Brain microvascular endothelial cell (primary cell): ENCODE data around the gene HOXA11.

Experiments
- DNase-seq: peaks from one replicate; pipeline ENCODE4 v3.0.0-alpha.2; 2020
- H3K27ac ChIP-seq: fragments of 250-450 bp; sonication (Bioruptor Pico); 2 replicates; pipeline ENCODE4 v1.5.1; 2020; ENCODE audit warnings: mild to moderate bottlenecking, moderate library complexity
- H3K27me3 ChIP-seq: fragments of 250-450 bp; sonication (Bioruptor Pico); replicated peaks from 2 replicates; pipeline ENCODE4 v1.5.1; 2020; ENCODE audit warnings: mild to moderate bottlenecking
- H3K36me3 ChIP-seq: fragments of 250-450 bp; sonication (Bioruptor Pico); replicated peaks from 2 replicates; pipeline ENCODE4 v1.5.1; 2020; ENCODE audit warnings: mild to moderate bottlenecking
- H3K4me3 ChIP-seq: 2 replicates; pipeline ENCODE4 v1.5.1; 2011; ENCODE audit warnings: low read depth, mild to moderate bottlenecking, control low read depth, low read length, moderate library complexity
- in situ Hi-C: cut with HindIII; loops from 2 replicates; pipeline ENCODE4 v1.10.0; 2017; ENCODE audit warnings: low sequenced_read_pairs, low pct_ligation_motif_present
- TF ChIP-seq, protein P1 (sequence below): IDR thresholded peaks from 2 replicates; pipeline ENCODE4 v1.5.1; 2011; ENCODE audit warnings: low read depth, mild to moderate bottlenecking, moderate library complexity, low read length, control low read depth, inconsistent platforms; ENCODE audit errors: missing control alignments

Gene HOXA11

DNA sequence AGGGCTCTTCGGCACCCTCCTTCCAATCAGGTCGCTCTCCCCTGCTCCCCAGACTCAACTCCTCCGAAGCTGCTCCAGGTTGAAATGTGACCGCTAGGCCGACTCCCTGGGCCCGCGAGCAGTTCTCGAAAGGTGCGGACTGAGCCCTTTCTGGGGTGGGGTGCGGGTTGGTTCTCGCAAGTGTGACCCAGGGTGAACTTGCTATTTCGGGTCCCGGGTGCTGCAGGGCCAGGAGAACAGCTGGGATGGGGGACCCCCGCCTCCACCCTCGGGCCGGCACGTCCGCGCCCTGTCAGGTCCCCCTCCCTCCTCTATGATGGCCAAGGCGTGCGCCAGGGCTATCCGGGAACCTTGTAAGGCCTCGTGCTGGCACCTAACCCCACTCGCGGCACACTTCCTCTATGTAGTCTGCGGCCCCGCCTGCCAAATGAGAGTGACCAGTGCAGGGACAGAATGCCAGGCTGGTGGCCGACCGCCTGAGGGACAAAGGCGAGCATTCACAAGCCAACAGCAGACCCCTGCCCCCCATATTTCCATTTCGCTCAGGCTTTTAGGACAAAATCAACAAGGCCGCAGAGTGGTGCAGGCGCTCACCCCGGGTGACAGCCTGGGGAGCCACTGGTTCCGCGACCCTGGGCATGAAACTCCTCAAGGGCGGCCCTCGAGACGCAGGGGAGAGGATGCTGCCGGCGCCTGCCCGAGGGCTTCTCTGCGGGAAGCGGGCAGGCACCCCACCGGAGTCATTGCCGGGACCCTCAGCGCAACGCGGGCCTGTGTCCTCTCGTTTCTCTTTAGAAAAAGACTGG, 28.6 kb upstream of the HOXA11 start:
- TF ChIP-seq, protein P1, sequence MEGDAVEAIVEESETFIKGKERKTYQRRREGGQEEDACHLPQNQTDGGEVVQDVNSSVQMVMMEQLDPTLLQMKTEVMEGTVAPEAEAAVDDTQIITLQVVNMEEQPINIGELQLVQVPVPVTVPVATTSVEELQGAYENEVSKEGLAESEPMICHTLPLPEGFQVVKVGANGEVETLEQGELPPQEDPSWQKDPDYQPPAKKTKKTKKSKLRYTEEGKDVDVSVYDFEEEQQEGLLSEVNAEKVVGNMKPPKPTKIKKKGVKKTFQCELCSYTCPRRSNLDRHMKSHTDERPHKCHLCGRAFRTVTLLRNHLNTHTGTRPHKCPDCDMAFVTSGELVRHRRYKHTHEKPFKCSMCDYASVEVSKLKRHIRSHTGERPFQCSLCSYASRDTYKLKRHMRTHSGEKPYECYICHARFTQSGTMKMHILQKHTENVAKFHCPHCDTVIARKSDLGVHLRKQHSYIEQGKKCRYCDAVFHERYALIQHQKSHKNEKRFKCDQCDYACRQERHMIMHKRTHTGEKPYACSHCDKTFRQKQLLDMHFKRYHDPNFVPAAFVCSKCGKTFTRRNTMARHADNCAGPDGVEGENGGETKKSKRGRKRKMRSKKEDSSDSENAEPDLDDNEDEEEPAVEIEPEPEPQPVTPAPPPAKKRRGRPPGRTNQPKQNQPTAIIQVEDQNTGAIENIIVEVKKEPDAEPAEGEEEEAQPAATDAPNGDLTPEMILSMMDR: no peak
- Histone ChIP-seq H3K27me3 (peaks cover 88% of the 10 kb centered on the region), H3K27ac (no peak overlapping the region), H3K36me3 (no peaks in the 10 kb centered on the region), H3K4me3 (no peak overlapping the region)
- no peak for DNase-seq
- in situ Hi-C loops: loop anchor here (25.0 kb wide), 1 partner anchor 374 kb away; no protein-coding TSS in a partner anchor

DNA sequence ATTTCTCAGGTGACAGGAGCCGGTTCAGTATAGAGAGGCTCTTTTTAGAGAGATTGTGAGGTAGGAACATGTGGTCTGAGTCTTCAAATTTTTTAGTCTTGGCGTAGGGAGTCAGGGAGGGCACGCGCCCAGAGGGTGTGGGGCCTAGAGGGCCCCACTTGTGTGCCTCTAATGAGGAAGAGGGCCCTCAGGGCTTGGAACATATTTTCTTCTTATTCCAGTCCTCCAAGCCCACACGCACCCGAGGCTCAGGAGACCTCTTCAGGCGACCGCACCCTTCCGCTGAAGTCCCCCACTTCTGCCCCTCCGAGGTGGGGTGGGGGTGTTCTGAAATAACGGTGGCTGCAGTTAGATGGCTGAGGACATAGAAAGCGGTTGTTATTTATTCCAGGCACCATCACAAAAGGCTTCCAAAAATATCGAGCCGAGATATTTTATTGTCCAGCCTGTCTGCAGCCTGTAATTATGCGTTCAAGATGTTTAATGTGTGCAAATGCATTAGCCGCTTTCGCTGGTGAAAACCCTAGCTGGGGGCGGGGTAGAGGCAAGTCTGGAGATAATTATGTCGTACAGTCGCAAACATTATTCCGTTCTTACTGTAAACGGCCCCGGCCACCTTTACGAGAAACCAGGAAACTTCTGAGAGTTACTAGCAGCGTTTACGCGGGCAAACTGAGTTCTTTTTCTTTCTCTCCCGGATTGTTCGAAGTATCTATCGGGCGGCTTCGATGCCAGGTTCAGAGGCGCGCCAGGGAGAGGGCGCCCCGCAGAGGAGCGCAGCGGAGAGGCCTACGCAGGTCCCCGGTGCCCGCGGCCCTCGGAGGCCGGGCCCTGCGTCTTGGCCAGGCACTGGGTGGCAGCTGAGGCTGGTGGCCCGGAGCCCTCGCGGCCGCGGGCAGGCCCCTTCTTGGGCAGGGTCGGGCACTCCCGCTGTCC, 27.7 kb upstream of the HOXA11 start:
- TF ChIP-seq, protein P1: no peak
- in situ Hi-C loops: loop anchor here (25.0 kb wide), 1 partner anchor 375 kb away; no protein-coding TSS in a partner anchor
- Histone ChIP-seq H3K27ac (no peak overlapping the region), H3K36me3 (no peaks in the 10 kb centered on the region), H3K4me3 (no peak overlapping the region), H3K27me3 (peaks cover 95% of the 10 kb centered on the region)
- no peak for DNase-seq

DNA sequence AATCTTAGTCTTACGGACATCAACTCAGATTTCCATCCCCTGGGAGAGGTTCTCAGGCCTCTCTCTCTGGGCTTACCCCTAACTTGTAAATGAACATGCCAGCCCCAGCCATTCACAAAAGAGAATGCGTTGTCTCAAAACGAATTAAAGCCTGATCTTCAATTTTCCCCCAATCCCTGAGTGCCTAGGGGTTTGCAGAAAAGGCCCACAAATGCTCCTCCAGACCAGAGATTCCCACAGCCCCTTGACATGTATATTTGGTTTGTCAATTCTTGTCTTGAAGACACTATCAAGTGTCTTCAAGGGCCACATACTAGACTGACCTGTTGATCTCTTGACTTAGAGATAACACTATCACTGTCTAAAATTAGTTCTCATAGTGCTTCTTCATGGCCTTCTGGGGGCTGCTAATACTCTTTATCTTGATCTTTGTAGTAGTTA, 26.8 kb upstream of the HOXA11 start:
- H3K27ac ChIP-seq: no peak overlapping the region
- H3K36me3 ChIP-seq: no peaks in the 10 kb centered on the region
- in situ Hi-C loops: loop anchor here (25.0 kb wide), 1 partner anchor 376 kb away; no protein-coding TSS in a partner anchor
- no peak for DNase-seq
- no peak overlapping the region for H3K4me3 ChIP-seq
- H3K27me3 ChIP-seq: peaks cover 95% of the 10 kb centered on the region
- TF ChIP-seq, protein P1: no peak

DNA sequence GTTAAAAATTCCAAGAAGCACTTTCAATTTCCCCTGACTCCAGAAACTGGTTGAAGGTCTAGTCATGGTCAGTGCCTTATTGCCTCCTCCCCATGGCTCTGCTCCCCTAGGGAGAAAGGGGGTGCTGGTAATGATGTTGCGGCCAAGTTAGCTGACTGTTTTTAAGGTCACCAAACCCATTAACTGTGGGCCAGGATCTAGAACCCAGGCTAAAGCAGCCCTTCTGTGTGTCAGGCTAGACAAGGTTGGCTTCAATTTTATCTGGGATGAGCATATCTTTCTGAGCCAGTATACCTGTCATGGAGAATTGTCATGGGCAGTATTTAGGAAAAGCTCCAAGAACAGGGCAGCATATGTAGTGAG, 26.0 kb upstream of the HOXA11 start:
- DNase-seq: no peak
- H3K4me3 ChIP-seq: no peak overlapping the region
- H3K27ac ChIP-seq: no peak overlapping the region
- H3K36me3 ChIP-seq: no peaks in the 10 kb centered on the region
- peaks cover 95% of the 10 kb centered on the region for H3K27me3 ChIP-seq
- in situ Hi-C loops: loop anchor here (25.0 kb wide), 1 partner anchor 376 kb away; no protein-coding TSS in a partner anchor
- TF ChIP-seq, protein P1: no peak

DNA sequence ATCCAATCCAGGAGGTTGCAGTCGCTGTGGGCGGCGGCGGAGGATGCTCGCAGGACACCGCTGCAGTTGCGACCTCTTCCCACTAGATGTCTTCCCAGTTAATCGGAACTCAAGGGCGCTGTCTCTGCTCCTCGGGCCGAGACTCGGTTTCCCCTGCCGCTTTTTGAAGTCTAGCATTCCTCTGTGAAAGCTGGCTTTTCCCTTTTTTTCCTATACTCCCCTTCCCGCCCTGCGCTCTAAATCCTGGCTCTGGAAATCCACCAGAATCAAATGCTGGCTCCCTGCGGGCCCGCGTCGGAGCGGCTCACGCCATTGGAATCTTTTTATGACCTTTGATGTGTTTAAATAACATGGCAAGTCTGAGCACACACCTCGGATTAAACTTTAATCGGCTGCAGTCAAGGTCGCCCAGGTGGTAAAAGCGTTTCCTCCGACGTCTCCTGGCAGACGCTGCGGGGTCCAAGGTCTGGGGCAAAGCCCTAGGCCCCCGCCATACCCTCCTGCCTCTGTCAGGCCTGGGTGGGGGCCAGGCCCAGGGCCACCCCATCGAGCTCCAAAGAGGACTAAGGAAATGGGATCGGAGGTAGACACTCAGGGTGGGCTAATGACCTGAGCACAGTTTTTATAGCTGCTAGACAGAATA, 25.5 kb upstream of the HOXA11 start:
- H3K36me3 ChIP-seq: no peaks in the 10 kb centered on the region
- TF ChIP-seq, protein P1: peak; percentile 84
- peak overlapping the region; percentile 20 for H3K4me3 ChIP-seq
- peaks cover 95% of the 10 kb centered on the region for H3K27me3 ChIP-seq
- no peak overlapping the region for H3K27ac ChIP-seq
- DNase-seq: peak; percentile 40
- in situ Hi-C loops: loop anchor here (25.0 kb wide), 1 partner anchor 377 kb away; no protein-coding TSS in a partner anchor
